ENCODE results near the gene HAAO. TPM values are rescaled to one million over a fixed set of nuclear protein-coding genes. Genes with fewer than 3 reads are reported as not detected.

Gene HAAO
- total RNA-seq, 4 donors from 2014 or later = 1.9 to 29.4 (median 4.0) TPM; not detected in 1

DNA sequence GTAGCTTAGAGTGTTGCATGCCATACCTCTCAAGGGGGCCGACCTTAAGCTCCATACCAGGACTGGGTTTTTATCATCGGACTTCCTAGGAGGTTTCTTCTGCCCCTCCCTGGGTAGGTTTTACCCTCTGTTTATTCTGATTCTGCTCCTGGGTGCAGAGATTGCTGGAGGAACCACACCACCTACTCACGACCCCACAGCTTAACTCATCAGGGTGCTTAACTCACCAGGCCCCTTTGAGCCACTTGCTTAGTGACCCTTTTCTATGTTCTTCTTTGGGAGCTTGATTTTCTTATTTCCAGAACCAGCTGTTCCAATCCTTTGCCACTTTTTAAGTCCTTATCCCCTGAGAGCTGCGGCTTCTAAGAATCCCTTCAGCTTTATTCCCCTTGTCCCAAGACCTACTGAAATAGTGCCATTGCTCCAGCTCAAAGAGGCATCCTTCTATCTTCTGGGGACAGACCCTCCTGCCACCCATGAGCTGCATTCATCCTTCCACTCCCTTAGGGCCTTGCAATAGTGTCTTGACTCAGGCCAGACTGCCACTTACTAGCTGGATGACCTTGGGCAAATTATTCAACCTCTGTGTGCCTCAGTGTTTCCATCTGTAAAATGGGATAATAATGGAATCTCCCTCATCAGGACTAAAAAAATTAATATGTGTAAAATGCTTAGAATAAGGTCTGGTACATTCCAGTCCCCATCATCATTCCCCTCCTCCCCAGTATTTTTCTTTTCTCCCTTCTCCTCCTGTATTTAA, 34.2 kb downstream of the HAAO start:
- Histone ChIP-seq H3K27me3 (no peaks in the 10 kb centered on the region), H3K4me1 (peaks cover 0 to 4% (median 0%) of the 10 kb centered on the region in 4 donors), H3K36me3 (no peaks in the 10 kb centered on the region), H3K9me3 (no peaks in the 10 kb centered on the region), H3K27ac (no peak overlapping the region), H3K4me3 (no peak overlapping the region)
- intact Hi-C loops (cut with DNase I; ENCODE audit: low total_unique reads) = no loop called here
- TF ChIP-seq, protein P1, sequence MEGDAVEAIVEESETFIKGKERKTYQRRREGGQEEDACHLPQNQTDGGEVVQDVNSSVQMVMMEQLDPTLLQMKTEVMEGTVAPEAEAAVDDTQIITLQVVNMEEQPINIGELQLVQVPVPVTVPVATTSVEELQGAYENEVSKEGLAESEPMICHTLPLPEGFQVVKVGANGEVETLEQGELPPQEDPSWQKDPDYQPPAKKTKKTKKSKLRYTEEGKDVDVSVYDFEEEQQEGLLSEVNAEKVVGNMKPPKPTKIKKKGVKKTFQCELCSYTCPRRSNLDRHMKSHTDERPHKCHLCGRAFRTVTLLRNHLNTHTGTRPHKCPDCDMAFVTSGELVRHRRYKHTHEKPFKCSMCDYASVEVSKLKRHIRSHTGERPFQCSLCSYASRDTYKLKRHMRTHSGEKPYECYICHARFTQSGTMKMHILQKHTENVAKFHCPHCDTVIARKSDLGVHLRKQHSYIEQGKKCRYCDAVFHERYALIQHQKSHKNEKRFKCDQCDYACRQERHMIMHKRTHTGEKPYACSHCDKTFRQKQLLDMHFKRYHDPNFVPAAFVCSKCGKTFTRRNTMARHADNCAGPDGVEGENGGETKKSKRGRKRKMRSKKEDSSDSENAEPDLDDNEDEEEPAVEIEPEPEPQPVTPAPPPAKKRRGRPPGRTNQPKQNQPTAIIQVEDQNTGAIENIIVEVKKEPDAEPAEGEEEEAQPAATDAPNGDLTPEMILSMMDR (IDR thresholded peaks at IDR 0.05) = no peak
- TF ChIP-seq POLR2A (IDR thresholded peaks at IDR 0.05) = no peak
- no peak for TF ChIP-seq EP300 (IDR thresholded peaks at IDR 0.05; ENCODE audit: low read depth)
- no peak for TF ChIP-seq POLR2AphosphoS5 (IDR thresholded peaks at IDR 0.05)
- no peak for DNase-seq
- in situ Hi-C loops (cut with MboI; ENCODE audit: low pct_ligation_motif_present in 1 of 4, low pct_unique_long_range_greater_than_20kb in 1 of 4, low sequenced_read_pairs in 3 of 4) = no loop called here
- WGBS, 2 donors (ENCODE audit: low coverage in 1 of 2) = 76 to 95% methylated on average over 4 of the region's 4 CpGs

DNA sequence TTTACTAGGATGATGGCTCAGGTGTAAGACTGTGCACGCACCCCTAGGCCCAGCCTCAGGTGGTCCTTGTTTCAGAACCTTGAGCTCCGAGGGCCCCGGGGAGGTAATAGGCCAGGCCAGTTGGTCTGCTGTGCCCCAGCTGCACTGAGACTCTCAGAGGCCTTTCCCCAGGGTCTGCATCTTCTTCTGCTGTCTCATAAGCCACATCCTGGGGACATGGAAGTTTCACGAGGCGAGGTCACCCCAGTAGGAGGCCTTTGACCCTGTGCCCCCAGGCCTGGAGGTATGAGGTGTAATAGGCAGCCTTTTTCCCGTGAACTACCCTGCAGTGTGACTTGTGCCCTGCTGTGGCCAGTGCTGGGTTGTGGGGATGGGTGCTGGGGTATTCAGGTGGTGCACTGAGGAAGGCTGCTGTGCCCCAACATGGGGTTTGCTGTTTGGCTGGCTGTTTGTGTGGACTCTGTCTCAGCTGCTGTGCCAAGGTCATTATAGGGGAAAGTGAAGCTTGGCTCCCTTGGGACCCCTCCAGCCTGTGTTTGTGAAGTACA, 35.3 kb downstream of the HAAO start:
- Histone ChIP-seq H3K27me3 (no peaks in the 10 kb centered on the region), H3K27ac (no peak overlapping the region), H3K9me3 (no peaks in the 10 kb centered on the region), H3K36me3 (no peaks in the 10 kb centered on the region), H3K4me3 (no peak overlapping the region), H3K4me1 (peaks cover 0 to 4% (median 0%) of the 10 kb centered on the region in 4 donors)
- intact Hi-C loops (cut with DNase I; ENCODE audit: low total_unique reads) (no loop called here), in situ Hi-C loops (cut with MboI; ENCODE audit: low pct_ligation_motif_present in 1 of 4, low pct_unique_long_range_greater_than_20kb in 1 of 4, low sequenced_read_pairs in 3 of 4) (no loop called here)
- 79 to 80% methylated on average over 1 to 5 of the region's 6 CpGs for WGBS, 2 donors (ENCODE audit: low coverage in 1 of 2)
- no peak for DNase-seq
- TF ChIP-seq POLR2AphosphoS5 (IDR thresholded peaks at IDR 0.05) (no peak), EP300 (IDR thresholded peaks at IDR 0.05; ENCODE audit: low read depth) (no peak)

DNA sequence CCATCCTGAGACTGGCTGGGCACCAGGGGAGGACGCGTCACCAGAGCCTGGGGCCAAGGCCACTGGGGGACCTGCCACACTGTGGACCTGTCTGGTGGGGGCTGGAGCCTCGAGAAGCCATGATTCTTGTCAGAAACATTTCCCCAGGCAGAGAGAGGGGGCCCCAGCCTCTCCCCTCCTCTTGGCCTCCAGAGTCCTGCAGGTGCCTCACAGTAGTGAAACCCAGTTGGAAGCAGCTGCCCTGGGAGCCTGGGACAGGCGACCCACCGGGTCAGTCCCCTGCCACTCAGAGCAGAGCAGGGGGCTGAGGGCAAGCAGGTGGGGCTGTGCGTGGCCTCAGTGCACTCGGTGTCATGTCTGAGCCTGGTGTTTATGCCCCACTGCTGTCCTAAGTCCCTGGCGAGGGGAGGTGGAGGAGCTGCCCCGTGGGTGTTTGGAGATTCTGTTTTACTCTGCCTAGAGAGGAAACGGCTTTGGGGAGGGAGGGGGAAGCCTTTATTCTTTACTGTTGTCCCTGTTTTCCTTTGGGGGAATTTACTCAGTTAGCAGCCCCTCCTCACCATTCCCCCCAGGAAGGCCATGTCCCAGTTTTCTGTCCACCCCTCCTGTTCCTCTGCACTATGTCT, 36.1 kb downstream of the HAAO start:
- Histone ChIP-seq H3K36me3 (no peaks in the 10 kb centered on the region), H3K27ac (no peak overlapping the region), H3K27me3 (no peaks in the 10 kb centered on the region), H3K4me1 (peaks cover 0 to 8% (median 0%) of the 10 kb centered on the region in 4 donors), H3K4me3 (no peak overlapping the region), H3K9me3 (no peaks in the 10 kb centered on the region)
- TF ChIP-seq, protein P1 (IDR thresholded peaks at IDR 0.05) = no peak
- TF ChIP-seq POLR2AphosphoS5 (IDR thresholded peaks at IDR 0.05) = no peak
- TF ChIP-seq POLR2A (IDR thresholded peaks at IDR 0.05) = no peak
- TF ChIP-seq EP300 (IDR thresholded peaks at IDR 0.05; ENCODE audit: low read depth) = no peak
- DNase-seq = no peak
- intact Hi-C loops (cut with DNase I; ENCODE audit: low total_unique reads) (no loop called here), in situ Hi-C loops (cut with MboI; ENCODE audit: low pct_ligation_motif_present in 1 of 4, low pct_unique_long_range_greater_than_20kb in 1 of 4, low sequenced_read_pairs in 3 of 4) (no loop called here)
- WGBS, 2 donors (ENCODE audit: low coverage in 1 of 2) = 87% methylated on average over 3 to 10 of the region's 10 CpGs

DNA sequence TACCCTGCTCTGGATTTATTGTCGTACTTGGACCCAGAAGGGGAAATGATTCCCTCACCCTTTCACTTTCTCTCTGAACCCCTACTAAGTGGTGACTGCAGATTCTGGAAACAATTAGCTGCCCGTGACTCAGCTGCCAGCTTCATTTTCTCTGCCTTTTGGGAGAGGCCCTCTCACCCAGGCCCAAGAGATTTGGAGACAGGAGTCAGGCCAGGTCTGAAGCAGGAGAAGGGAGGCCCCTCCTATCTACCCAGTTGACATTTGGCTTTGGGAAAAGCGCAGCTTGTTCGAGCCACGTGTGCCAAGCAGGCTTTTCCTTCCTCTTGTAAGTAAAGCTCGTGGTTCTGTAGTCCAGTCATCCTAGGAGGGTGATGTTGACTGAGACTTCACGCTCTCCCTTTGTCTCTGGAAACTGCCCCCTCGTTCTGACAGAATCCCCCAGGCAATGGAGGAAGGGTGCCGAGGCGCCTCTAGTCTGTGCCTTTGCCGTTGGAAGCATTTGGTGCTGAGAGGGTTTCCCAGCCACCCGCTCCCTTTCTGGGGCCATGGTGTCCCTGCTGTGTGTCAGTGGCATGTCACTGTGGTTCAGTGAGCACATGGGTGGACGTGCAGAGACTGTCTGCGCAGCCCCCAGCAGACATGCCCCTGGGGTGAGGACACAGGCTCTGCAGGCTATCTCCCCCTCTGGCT, 37.0 kb downstream of the HAAO start:
- DNase-seq = no peak

More for the DNA sequence above, 37.0 kb downstream of the HAAO start:
- no peak for TF ChIP-seq POLR2A (IDR thresholded peaks at IDR 0.05)
- no peak for TF ChIP-seq EP300 (IDR thresholded peaks at IDR 0.05; ENCODE audit: low read depth)
- TF ChIP-seq, protein P1 (IDR thresholded peaks at IDR 0.05) = no peak
- TF ChIP-seq POLR2AphosphoS5 (IDR thresholded peaks at IDR 0.05) = no peak
- H3K36me3 ChIP-seq = no peaks in the 10 kb centered on the region
- in situ Hi-C loops (cut with MboI; ENCODE audit: low pct_ligation_motif_present in 1 of 4, low pct_unique_long_range_greater_than_20kb in 1 of 4, low sequenced_read_pairs in 3 of 4) (no loop called here), intact Hi-C loops (cut with DNase I; ENCODE audit: low total_unique reads) (no loop called here)
- H3K27ac ChIP-seq = no peak overlapping the region
- H3K4me3 ChIP-seq = no peak overlapping the region
- H3K9me3 ChIP-seq = no peaks in the 10 kb centered on the region
- 75 to 81% methylated on average over 5 to 13 of the region's 14 CpGs for WGBS, 2 donors (ENCODE audit: low coverage in 1 of 2)
- peaks cover 0 to 8% (median 0%) of the 10 kb centered on the region in 4 donors for H3K4me1 ChIP-seq
- no peaks in the 10 kb centered on the region for H3K27me3 ChIP-seq

All from transverse colon (tissue), 4 donors.